PC-9 (cell line): ENCODE results near the gene SDHA. TPM values are rescaled to one million over a fixed set of nuclear protein-coding genes. Genes with fewer than 3 reads are reported as not detected.

Experiments used
- BruUV-seq: library from RNA; stranded (reverse); fragments of 400-500 nt; replicated peaks from 2 replicates; lab custom pipeline; 2021; lab: Mats Ljungman, UMichigan
- CTCF ChIA-PET: fragments of 300-600 bp; sonication (Branson Sonifier 250); formaldehyde crosslinking; loops from one replicate; lab custom pipeline; 2022; ENCODE audit warnings: antibody characterized with exemption; lab: Charles Lee
- POLR2A ChIA-PET: fragments of 300-600 bp; sonication (Branson Sonifier 250); formaldehyde crosslinking; loops from one replicate; lab custom pipeline; 2022; ENCODE audit warnings: antibody characterized with exemption; ENCODE audit not compliant: unreplicated experiment; lab: Charles Lee
- DNase-seq, 2 experiments: peaks; one replicate each; pipeline versions ENCODE4 v3.0.0 to v3.0.0-alpha.2; 2015 to 2022; ENCODE audit warnings: mixed read lengths in 1 of 2
- H2AFZ ChIP-seq: fragments of 200-600 bp; sonication (generic); 2 replicates; pipeline ENCODE4 v1.8.1; 2017; ENCODE audit warnings: antibody characterized with exemption
- H3F3A ChIP-seq: fragments of 200-600 bp; sonication (generic); 2 replicates; pipeline ENCODE4 v1.8.1; 2017; ENCODE audit warnings: antibody characterized with exemption, mild to moderate bottlenecking, low read depth; ENCODE audit not compliant: insufficient read depth
- H3K27ac ChIP-seq: fragments of 200-600 bp; sonication (generic); 2 replicates; pipeline ENCODE4 v1.6.1; 2016; ENCODE audit warnings: mixed run types
- H3K27me3 ChIP-seq: fragments of 200-600 bp; sonication (generic); 2 replicates; pipeline ENCODE4 v1.6.1; 2016; ENCODE audit warnings: low read depth, mixed run types; ENCODE audit not compliant: insufficient read depth
- H3K36me3 ChIP-seq: fragments of 200-600 bp; sonication (generic); 2 replicates; pipeline ENCODE4 v1.6.1; 2016; ENCODE audit warnings: low read depth, mixed run types
- H3K4me1 ChIP-seq: fragments of 200-600 bp; sonication (generic); replicated peaks from 2 replicates; pipeline ENCODE4 v1.6.1; 2016; ENCODE audit warnings: mixed run types; ENCODE audit not compliant: insufficient read depth
- H3K4me2 ChIP-seq: fragments of 200-600 bp; sonication (generic); 2 replicates; pipeline ENCODE4 v1.6.1; 2017; ENCODE audit warnings: mixed run types
- H3K4me3 ChIP-seq: fragments of 200-600 bp; sonication (generic); 2 replicates; pipeline ENCODE4 v1.6.1; 2016; ENCODE audit warnings: mixed run types
- H3K79me2 ChIP-seq: fragments of 200-600 bp; sonication (generic); 2 replicates; pipeline ENCODE4 v1.6.1; 2017; ENCODE audit warnings: low read depth, mixed run types
- H3K9me2 ChIP-seq: fragments of 200-600 bp; sonication (generic); 2 replicates; pipeline ENCODE4 v1.8.1; 2017; ENCODE audit warnings: mild to moderate bottlenecking; ENCODE audit not compliant: insufficient read depth
- H3K9me3 ChIP-seq: fragments of 200-600 bp; sonication (generic); 2 replicates; pipeline ENCODE4 v1.8.1; 2016; ENCODE audit warnings: low read depth; ENCODE audit not compliant: insufficient read depth
- H4K20me1 ChIP-seq: fragments of 200-600 bp; sonication (generic); 2 replicates; pipeline ENCODE4 v1.8.1; 2017; ENCODE audit not compliant: insufficient read depth
- CTCF ChIP-seq: fragments of 200-600 bp; sonication (generic); conservative IDR thresholded peaks from 2 replicates; pipeline ENCODE4 v1.6.1; 2017; ENCODE audit warnings: mixed run types, antibody characterized with exemption, mild to moderate bottlenecking, moderate library complexity
- EZH2 ChIP-seq: fragments of 200-600 bp; sonication (generic); IDR thresholded peaks from 2 replicates; pipeline ENCODE4 v1.8.0; 2017; ENCODE audit warnings: antibody characterized with exemption, low read depth
- intact Hi-C: fragments of 100-400 bp; cut with micrococcal nuclease; formaldehyde crosslinking; loops from one replicate; pipeline ENCODE4 v1.10.0; 2022; ENCODE audit not compliant: unreplicated experiment
- total RNA-seq: library from RNA; stranded (reverse); gene quantifications from 2 replicates; pipeline ENCODE4 v1.2.3, GENCODE V29; 2021

SDHA gene
- total RNA-seq, 1 experiment from 2014 or later = 347 TPM

- no peaks in the 10 kb centered on the region for H3F3A ChIP-seq
- H3K4me2 ChIP-seq = no peak overlapping the region
- no peaks in the 10 kb centered on the region for H3K9me2 ChIP-seq
- H3K36me3 ChIP-seq = no peaks in the 10 kb centered on the region
- no peaks in the 10 kb centered on the region for H3K9me3 ChIP-seq
- intact Hi-C loops = no loop called here
- peaks cover 39% of the 10 kb centered on the region for H3K27me3 ChIP-seq
- H4K20me1 ChIP-seq = 0 out of 2 replicates have a peak, but pooled peaks cover 8% of the 10 kb centered on the region
- DNase-seq = no peak
- ChIA-PET CTCF (interaction anchor here (0.6 kb wide), 1 partner anchor 149 kb away, joined by 3 read pairs; no protein-coding TSS in a partner anchor), POLR2A (no interaction called here)
- H3K79me2 ChIP-seq = no peaks in the 10 kb centered on the region
- no peak overlapping the region for H2AFZ ChIP-seq
- BruUV-seq = no TSS peak
- H3K27ac ChIP-seq = no peak overlapping the region
- no peak overlapping the region for H3K4me3 ChIP-seq
- no peaks in the 10 kb centered on the region for H3K4me1 ChIP-seq
- TF ChIP-seq CTCF = no peak
- TF ChIP-seq EZH2 = no peak
These were observed 24.0 kb upstream of the SDHA start for GRCh38 chr5:194102-194501.

DNA sequence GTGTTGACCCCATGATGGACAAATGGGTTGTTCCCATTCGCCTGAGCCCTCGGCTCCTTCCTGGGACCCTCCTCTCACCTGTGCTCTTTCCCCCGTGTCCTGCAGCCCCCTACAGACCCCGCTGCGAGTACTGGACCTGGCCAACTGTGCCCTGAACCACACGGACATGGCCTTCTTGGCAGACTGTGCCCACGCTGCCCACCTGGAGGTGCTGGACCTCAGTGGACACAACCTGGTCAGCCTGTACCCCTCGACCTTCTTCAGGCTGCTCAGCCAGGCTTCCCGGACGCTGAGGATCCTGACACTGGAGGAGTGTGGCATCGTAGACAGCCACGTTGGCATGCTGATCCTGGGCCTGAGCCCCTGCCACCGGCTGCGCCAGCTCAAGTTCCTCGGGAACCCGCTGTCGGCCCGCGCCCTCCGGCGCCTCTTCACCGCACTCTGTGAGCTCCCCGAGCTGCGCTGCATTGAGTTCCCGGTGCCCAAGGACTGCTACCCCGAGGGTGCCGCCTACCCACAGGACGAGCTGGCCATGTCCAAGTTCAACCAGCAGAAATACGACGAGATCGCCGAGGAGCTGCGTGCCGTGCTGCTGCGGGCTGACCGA is 23.4 kb upstream of the SDHA start:
- intact Hi-C loops = no loop called here
- H3K36me3 ChIP-seq = no peaks in the 10 kb centered on the region
- no TSS peak for BruUV-seq
- H3F3A ChIP-seq = no peaks in the 10 kb centered on the region
- no peak overlapping the region for H2AFZ ChIP-seq
- no peak for TF ChIP-seq EZH2
- peaks cover 11% of the 10 kb centered on the region for H4K20me1 ChIP-seq
- H3K27me3 ChIP-seq = peaks cover 33% of the 10 kb centered on the region
- DNase-seq = no peak
- ChIA-PET CTCF (interaction anchor here (0.6 kb wide), 2 partner anchors 150 to 420 kb away, joined by 3 to 16 read pairs; no protein-coding TSS in a partner anchor), POLR2A (no interaction called here)
- no peaks in the 10 kb centered on the region for H3K9me2 ChIP-seq
- no peak overlapping the region for H3K27ac ChIP-seq
- H3K9me3 ChIP-seq = no peaks in the 10 kb centered on the region
- H3K4me3 ChIP-seq = no peak overlapping the region
- H3K4me2 ChIP-seq = no peak overlapping the region
- H3K79me2 ChIP-seq = no peaks in the 10 kb centered on the region
- no peaks in the 10 kb centered on the region for H3K4me1 ChIP-seq

DNA sequence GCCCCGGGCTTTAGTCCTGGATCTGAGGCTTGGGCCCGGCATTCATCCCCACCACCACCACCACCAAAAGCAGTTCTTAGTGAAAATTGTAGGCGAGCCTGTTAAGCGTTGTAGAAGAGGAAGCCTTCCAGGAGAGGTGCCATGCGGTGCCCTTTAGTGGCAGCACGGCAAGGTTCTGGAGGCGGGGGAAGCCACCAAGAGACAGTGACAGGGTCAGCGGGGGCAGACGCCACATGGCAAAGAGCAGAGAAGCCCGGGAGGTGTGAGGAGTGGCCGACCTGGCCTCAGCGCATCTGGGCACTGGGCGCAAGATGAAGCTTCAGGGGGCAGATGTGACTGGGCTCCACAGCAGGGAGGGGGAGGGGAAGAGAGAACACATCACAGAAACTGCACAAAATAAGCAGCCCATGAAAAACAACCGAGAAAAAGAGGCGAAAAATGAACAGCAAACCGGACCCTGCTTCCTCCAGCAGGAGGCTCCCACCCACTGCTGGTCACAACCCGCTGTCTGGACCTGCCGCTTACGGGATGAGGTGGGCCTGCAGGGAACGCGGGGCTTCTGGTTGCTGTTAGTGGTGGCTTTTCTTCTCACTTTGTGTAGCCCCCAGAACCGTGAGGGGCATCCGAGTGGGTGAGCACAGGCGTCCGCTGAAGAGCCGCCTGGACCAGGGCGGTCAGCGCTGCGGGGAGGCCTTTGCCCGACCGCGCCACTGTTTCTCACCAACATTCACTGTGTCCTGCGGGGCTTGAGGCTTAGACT is 22.5 kb upstream of the SDHA start:
- H3K27me3 ChIP-seq = peaks cover 24% of the 10 kb centered on the region
- no peak for TF ChIP-seq EZH2
- 0 out of 2 replicates have a peak, but pooled peaks have one; percentile 30 for TF ChIP-seq CTCF
- H3K9me3 ChIP-seq = no peaks in the 10 kb centered on the region
- no peaks in the 10 kb centered on the region for H3K9me2 ChIP-seq
- no peak overlapping the region for H3K27ac ChIP-seq
- H3F3A ChIP-seq = no peaks in the 10 kb centered on the region
- no peak for DNase-seq
- BruUV-seq = no TSS peak
- ChIA-PET CTCF (interaction anchor here (0.6 kb wide), 2 partner anchors 362 to 419 kb away, joined by 3 to 16 read pairs; no protein-coding TSS in a partner anchor), POLR2A (no interaction called here)
- H3K4me3 ChIP-seq = no peak overlapping the region
- H4K20me1 ChIP-seq = peaks cover 20% of the 10 kb centered on the region
- intact Hi-C loops = no loop called here
- H3K79me2 ChIP-seq = no peaks in the 10 kb centered on the region
- H3K4me1 ChIP-seq = no peaks in the 10 kb centered on the region
- H3K36me3 ChIP-seq = no peaks in the 10 kb centered on the region
- no peak overlapping the region for H3K4me2 ChIP-seq
- no peak overlapping the region for H2AFZ ChIP-seq
